Endothelial cell of umbilical vein (primary cell): ENCODE data around the gene DAPK3. TPM values are rescaled to one million over a fixed set of nuclear protein-coding genes. Genes with fewer than 3 reads are reported as not detected.
"Not testable (repeated sequence)": the region's sequence is repeated elsewhere in the genome, so short reads cannot be mapped to it uniquely, and the experiment has no call there.

Source experiments
- BruUV-seq: library from RNA; stranded (reverse); fragments of 400-500 nt; replicated peaks from 2 replicates; lab custom pipeline; 2021; lab: Mats Ljungman, UMichigan
- CTCF ChIA-PET: fragments of 300-600, 350-600 bp; sonication (Branson Sonifier 250); formaldehyde crosslinking; loops from one replicate; lab custom pipeline; 2021; ENCODE audit warnings: antibody characterized with exemption, inconsistent platforms; lab: Charles Lee
- POLR2A ChIA-PET: fragments of 300-600, 350-600 bp; sonication (Branson Sonifier 250); formaldehyde crosslinking; loops from one replicate; lab custom pipeline; 2021; ENCODE audit warnings: antibody characterized with exemption, inconsistent platforms; lab: Charles Lee
- DNase-seq: peaks from one replicate; pipeline ENCODE4 v3.0.0-alpha.2; 2011; ENCODE audit warnings: low read depth, low spot score
- FAIRE-seq: peaks from 2 replicates; lab custom pipeline; 2011; peaks lifted over from hg19 to GRCh38; lab: Jason Lieb, UNC
- H2AFZ ChIP-seq: 2 replicates; pipeline ENCODE4 v1.6.0; 2012; ENCODE audit warnings: low read depth, low read length, control low read depth, inconsistent platforms
- H3K27ac ChIP-seq: 2 replicates; pipeline ENCODE4 v1.5.1; 2011; ENCODE audit warnings: low read depth, mild to moderate bottlenecking, control low read depth, low read length, moderate library complexity; ENCODE audit not compliant: insufficient read depth
- H3K27me3 ChIP-seq, 2 experiments: 2 replicates each; pipeline versions ENCODE4 v1.6.0 to v1.6.1; 2011; ENCODE audit warnings: low read length in 2 of 2, mixed read lengths in 1 of 2; ENCODE audit not compliant: control insufficient read depth in 2 of 2, insufficient read depth in 2 of 2
- H3K36me3 ChIP-seq, 2 experiments: 2 replicates in 1 of 2; 3 replicates in 1 of 2; pipeline ENCODE4 v1.5.1; 2011; ENCODE audit warnings: low read length in 2 of 2, mild to moderate bottlenecking in 1 of 2, moderate library complexity in 1 of 2; ENCODE audit not compliant: control insufficient read depth in 2 of 2, insufficient read depth in 2 of 2; ENCODE audit errors: extremely low read depth in 1 of 2
- H3K4me1 ChIP-seq: 3 replicates; pipeline ENCODE4 v1.5.1; 2011; ENCODE audit warnings: mild to moderate bottlenecking, low read length; ENCODE audit not compliant: control insufficient read depth, insufficient read depth; ENCODE audit errors: extremely low read depth
- H3K4me2 ChIP-seq: 2 replicates; pipeline ENCODE4 v1.6.1; 2011; ENCODE audit warnings: low read length, control low read depth, mixed read lengths; ENCODE audit not compliant: insufficient read depth
- H3K4me3 ChIP-seq, 3 experiments: fragments of 200-600 bp in 1 of 3; sonication (generic), shearing (Covaris generic) in 1 of 3; replicated peaks in 1 of 3; 2 replicates each; pipeline ENCODE4 v1.5.1; 2011 to 2016; ENCODE audit warnings: control low read depth in 3 of 3, low read length in 3 of 3, mild to moderate bottlenecking in 2 of 3, inconsistent platforms in 1 of 3, low read depth in 1 of 3, moderate library complexity in 1 of 3; ENCODE audit not compliant: insufficient read depth in 1 of 3
- H3K79me2 ChIP-seq: 2 replicates; pipeline ENCODE4 v1.6.0; 2012; ENCODE audit warnings: low read length, inconsistent platforms; ENCODE audit not compliant: control insufficient read depth, insufficient read depth
- H3K9ac ChIP-seq: replicated peaks from 2 replicates; pipeline ENCODE3; 2011; ENCODE audit warnings: low read length, control low read depth; ENCODE audit not compliant: insufficient read depth; ENCODE audit errors: extremely low read depth
- H3K9me1 ChIP-seq: replicated peaks from 3 replicates; pipeline ENCODE4 v1.6.0; 2011; ENCODE audit warnings: mild to moderate bottlenecking, low read length; ENCODE audit not compliant: control insufficient read depth, insufficient read depth; ENCODE audit errors: extremely low read depth
- H3K9me3 ChIP-seq: replicated peaks from 2 replicates; pipeline ENCODE4 v1.5.1; 2012; ENCODE audit warnings: low read length, inconsistent platforms; ENCODE audit not compliant: control insufficient read depth, insufficient read depth
- H4K20me1 ChIP-seq: replicated peaks from 2 replicates; pipeline ENCODE3; 2011; ENCODE audit warnings: mild to moderate bottlenecking, low read length; ENCODE audit not compliant: control insufficient read depth, insufficient read depth; ENCODE audit errors: extremely low read depth
- CTCF ChIP-seq, 2 donors: IDR thresholded peaks; 1 replicate in 1 of 2; 2 replicates in 1 of 2; pipeline ENCODE4 v1.5.1; 2011; ENCODE audit warnings: low read length in 2 of 2, mild to moderate bottlenecking in 2 of 2, moderate library complexity in 2 of 2, control low read depth in 1 of 2, inconsistent platforms in 1 of 2, low read depth in 1 of 2; ENCODE audit not compliant: insufficient read depth in 1 of 2; ENCODE audit errors: extremely low read depth in 1 of 2
- EZH2 ChIP-seq: IDR thresholded peaks from 2 replicates; pipeline ENCODE4 v1.6.1; 2012; ENCODE audit warnings: borderline replicate concordance, low read depth, mild to moderate bottlenecking, moderate library complexity, low read length, inconsistent platforms; ENCODE audit not compliant: severe bottlenecking
- FOS ChIP-seq: IDR thresholded peaks from 2 replicates; pipeline ENCODE4 v1.6.1; 2011; ENCODE audit warnings: mild to moderate bottlenecking, low read length, moderate library complexity, borderline replicate concordance; ENCODE audit not compliant: insufficient read depth
- GATA2 ChIP-seq: IDR thresholded peaks from 2 replicates; pipeline ENCODE4 v1.7.0; 2011; ENCODE audit warnings: low read depth, mild to moderate bottlenecking, moderate library complexity, mixed read lengths, low read length; ENCODE audit not compliant: insufficient read length, insufficient read depth
- JUN ChIP-seq: IDR thresholded peaks from 2 replicates; pipeline ENCODE4 v1.6.1; 2011; ENCODE audit warnings: borderline replicate concordance, low read depth; ENCODE audit not compliant: insufficient read length, insufficient read depth
- POLR2AphosphoS5 ChIP-seq: IDR thresholded peaks from 2 replicates; pipeline ENCODE4 v1.6.1; 2012; ENCODE audit warnings: low read depth, mild to moderate bottlenecking, control low read depth, low read length, moderate library complexity; ENCODE audit not compliant: insufficient read depth
- dilution Hi-C: fragments of 300-500 bp; cut with MboI; formaldehyde crosslinking; loops from one replicate; pipeline ENCODE4 v1.15.0; 2019; ENCODE audit warnings: low sequenced_read_pairs; ENCODE audit not compliant: extremely low pct_ligation_motif_present
- intact Hi-C: fragments of 100-400 bp; cut with micrococcal nuclease; formaldehyde crosslinking; loops from one replicate; pipeline ENCODE4 v1.10.0; 2022
- polyA plus RNA-seq, 4 experiments: library from polyadenylated mRNA; depleted of rRNA in 3 of 4; stranded (reverse) in 3 of 4; unstranded in 1 of 4; fragments of >200 nt; gene quantifications; 2 replicates each; pipeline versions ENCODE4 v1.2.1 to v1.2.3, GENCODE V29; 2011 to 2012; ENCODE audit warnings: missing spikeins in 1 of 4
- total RNA-seq: library from RNA; stranded (reverse); gene quantifications from 2 replicates; pipeline ENCODE4 v1.2.3, GENCODE V29; 2021

Gene DAPK3
- total and polyA plus RNA-seq, 2 donors (not counting 3 experiments of a cell fraction or from before 2014, with no cell fraction given) = 157 to 175 TPM

DNA sequence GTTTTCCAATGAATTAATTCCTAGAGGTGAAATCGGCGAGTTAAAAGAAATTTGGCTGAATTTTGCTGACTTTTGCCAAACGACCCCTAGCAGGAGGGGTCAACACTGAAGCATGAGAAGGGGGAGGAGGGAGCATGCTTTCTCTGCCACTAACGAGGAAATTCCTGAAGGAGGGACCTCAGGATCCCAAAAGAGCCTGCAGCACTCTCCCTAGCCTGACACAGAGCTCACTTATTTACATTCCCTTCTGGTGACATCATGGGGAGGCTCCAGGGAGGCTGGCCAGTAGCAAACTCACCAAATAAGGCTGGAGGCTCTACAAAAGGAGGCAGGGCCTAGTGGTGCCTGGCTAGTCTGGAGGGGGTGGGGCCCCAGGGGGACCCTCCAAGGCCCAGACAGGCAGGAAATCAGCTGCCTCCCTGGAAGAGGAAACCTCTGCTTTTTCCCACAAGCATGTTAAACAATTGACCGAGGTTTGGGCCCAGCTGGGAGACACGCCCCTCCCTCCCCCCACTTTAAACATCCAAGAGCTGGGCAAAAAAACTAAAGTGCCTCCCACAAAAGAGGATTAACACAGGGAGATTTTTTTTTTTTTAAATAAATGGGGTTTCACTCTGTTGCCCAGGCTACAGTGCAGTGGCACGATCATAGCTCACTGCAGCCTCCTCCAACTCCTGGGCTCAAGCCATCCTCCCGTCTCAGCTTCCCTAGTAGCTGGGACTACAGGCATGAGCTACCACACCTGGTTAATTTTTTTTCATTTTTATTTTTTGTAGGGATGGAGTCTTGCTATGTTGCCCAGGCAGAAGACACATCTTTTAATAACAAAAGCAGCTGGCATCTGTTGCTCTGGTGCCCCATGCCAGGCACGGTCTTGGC is 2.1 kb downstream of the DAPK3 start:
- POLR2A ChIA-PET = interaction anchor here (1.0 to 4.9 kb wide), 5 partner anchors 10 to 19 kb away, joined by 3 to 82 read pairs (median 13); partner anchors contain the start of gene EEF2
- H4K20me1 ChIP-seq = no peaks in the 10 kb centered on the region
- peak; percentile 100 for DNase-seq
- intact Hi-C loops (loop anchor here (1.0 to 5.0 kb wide), 4 partner anchors 39 to 206 kb away; partner anchors contain the start of genes MRPL54, PIAS4 and ZBTB7A), dilution Hi-C loops (no loop called here)
- peak; percentile 99 for FAIRE-seq
- peaks cover 48% of the 10 kb centered on the region for H3K79me2 ChIP-seq
- H3K9ac ChIP-seq = peak overlapping the region; percentile 98
- H3K27ac ChIP-seq = peak overlapping the region; percentile 92
- H3K4me1 ChIP-seq = peaks cover 23% of the 10 kb centered on the region
- H3K9me1 ChIP-seq = no peaks in the 10 kb centered on the region
- H3K4me3 ChIP-seq = peak overlapping the region in 2 of 3 experiments; percentile 86 to 93
- H2AFZ ChIP-seq = no peak overlapping the region
- H3K9me3 ChIP-seq = no peaks in the 10 kb centered on the region
- peak overlapping the region; percentile 75 for H3K4me2 ChIP-seq
- CTCF ChIA-PET = interaction anchor here (0.9 to 2.2 kb wide), 8 partner anchors 10 to 147 kb away, joined by 3 to 34 read pairs (median 3); partner anchors contain the start of genes EEF2 and PIAS4
- BruUV-seq = TSS peak; percentile 49
- H3K36me3 ChIP-seq = peaks cover 6 to 28% of the 10 kb centered on the region in 2 experiments
- TF ChIP-seq EZH2 (no peak), JUN (peak; percentile 87), POLR2AphosphoS5 (peak; percentile 94), CTCF (IDR thresholded peaks at IDR 0.05; ENCODE audit: extremely low read depth in 1 of 2, insufficient read depth in 1 of 2, low read depth in 1 of 2, low read length in 2 of 2) (no peak), FOS (peak; percentile 57), GATA2 (no peak)
- H3K27me3 ChIP-seq = no peaks in the 10 kb centered on the region

- intact Hi-C loops = loop anchor here (2.0 to 5.0 kb wide), 2 partner anchors 99 to 205 kb away; partner anchors contain the start of genes MRPL54 and ZBTB7A
- Histone ChIP-seq H3K4me1 (peaks cover 23% of the 10 kb centered on the region), H3K36me3 (peaks cover 13 to 36% of the 10 kb centered on the region in 2 experiments), H3K4me2 (peak overlapping the region; percentile 64), H3K9ac (peak overlapping the region; percentile 71), H3K79me2 (peaks cover 48% of the 10 kb centered on the region), H3K27ac (peak overlapping the region; percentile 84)
- H3K27me3 ChIP-seq, H4K20me1 ChIP-seq, H3K9me3 ChIP-seq, DNase-seq, FAIRE-seq, BruUV-seq, H2AFZ ChIP-seq, H3K4me3 ChIP-seq, H3K9me1 ChIP-seq, dilution Hi-C loops: not testable (repeated sequence)
- CTCF ChIA-PET = interaction anchor here (1.4 to 2.2 kb wide), 4 partner anchors 9 to 115 kb away, joined by 3 to 34 read pairs (median 5); partner anchors contain the start of gene EEF2
- POLR2A ChIA-PET = interaction anchor here (1.0 to 4.9 kb wide), 3 partner anchors 11 to 20 kb away, joined by 11 to 82 read pairs (median 29); partner anchors contain the start of gene EEF2
These were observed 2.9 kb downstream of the DAPK3 start for GRCh38 chr19:3967983-3968382.
